ENCODE data around the gene LYPD5. TPM values are rescaled to one million over a fixed set of nuclear protein-coding genes. Genes with fewer than 3 reads are reported as not detected.

LYPD5 gene
- total and polyA plus RNA-seq, 2 of the 8 experiments (the other 6 are each of a cell fraction or from before 2014, with no cell fraction given): 0.74 to 4.3 TPM

- TF ChIP-seq CBX8 (IDR thresholded peaks at IDR 0.05; ENCODE audit: borderline replicate concordance, low read depth, low read length) (no peak), HDAC6 (IDR thresholded peaks at IDR 0.05; ENCODE audit: low read depth, low read length) (no peak), GABPA (IDR thresholded peaks at IDR 0.05; ENCODE audit: borderline replicate concordance, insufficient read depth, low read length) (no peak), CBX5 (IDR thresholded peaks at IDR 0.05; ENCODE audit: low read depth, low read length) (no peak), JUN (IDR thresholded peaks at IDR 0.05; ENCODE audit: low read depth, low read length) (no peak), JUND (IDR thresholded peaks at IDR 0.05; ENCODE audit: low read length) (no peak), FOSL1 (IDR thresholded peaks at IDR 0.05; ENCODE audit: insufficient read depth, low read depth, low read length) (no peak), TBP (IDR thresholded peaks at IDR 0.05; ENCODE audit: low read depth, low read length) (no peak), MAX (IDR thresholded peaks at IDR 0.05) (no peak)
Observed at GRCh38 chr19:43812259-43812658, 10.0 kb upstream of the LYPD5 start (continued).
